ENCODE data around the gene UNC13B.

DNA sequence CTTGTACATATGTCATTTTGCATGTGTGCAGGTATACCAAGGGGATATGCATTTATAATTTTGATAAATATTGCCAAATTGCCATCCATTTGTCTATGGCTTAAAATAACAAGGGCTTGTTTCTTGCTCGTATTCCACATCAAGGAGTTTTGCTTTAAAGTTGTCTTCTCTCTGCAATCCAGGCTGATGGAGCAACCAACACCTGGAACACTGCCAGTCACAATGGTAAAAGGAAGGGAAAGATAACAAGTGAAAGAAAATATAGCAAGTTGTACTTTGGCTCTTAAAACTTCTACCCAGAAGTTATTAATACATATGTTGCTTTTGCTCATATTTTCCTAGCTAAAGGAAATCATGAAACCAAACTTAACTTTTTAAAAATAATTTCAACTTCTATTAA is 156.9 kb downstream of the UNC13B start:
- TF ChIP-seq, protein P1, sequence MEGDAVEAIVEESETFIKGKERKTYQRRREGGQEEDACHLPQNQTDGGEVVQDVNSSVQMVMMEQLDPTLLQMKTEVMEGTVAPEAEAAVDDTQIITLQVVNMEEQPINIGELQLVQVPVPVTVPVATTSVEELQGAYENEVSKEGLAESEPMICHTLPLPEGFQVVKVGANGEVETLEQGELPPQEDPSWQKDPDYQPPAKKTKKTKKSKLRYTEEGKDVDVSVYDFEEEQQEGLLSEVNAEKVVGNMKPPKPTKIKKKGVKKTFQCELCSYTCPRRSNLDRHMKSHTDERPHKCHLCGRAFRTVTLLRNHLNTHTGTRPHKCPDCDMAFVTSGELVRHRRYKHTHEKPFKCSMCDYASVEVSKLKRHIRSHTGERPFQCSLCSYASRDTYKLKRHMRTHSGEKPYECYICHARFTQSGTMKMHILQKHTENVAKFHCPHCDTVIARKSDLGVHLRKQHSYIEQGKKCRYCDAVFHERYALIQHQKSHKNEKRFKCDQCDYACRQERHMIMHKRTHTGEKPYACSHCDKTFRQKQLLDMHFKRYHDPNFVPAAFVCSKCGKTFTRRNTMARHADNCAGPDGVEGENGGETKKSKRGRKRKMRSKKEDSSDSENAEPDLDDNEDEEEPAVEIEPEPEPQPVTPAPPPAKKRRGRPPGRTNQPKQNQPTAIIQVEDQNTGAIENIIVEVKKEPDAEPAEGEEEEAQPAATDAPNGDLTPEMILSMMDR (IDR thresholded peaks at IDR 0.05; ENCODE audit: insufficient read depth, low read depth, low read length) = no peak
- TF ChIP-seq EZH2 (IDR thresholded peaks at IDR 0.05; ENCODE audit: insufficient read depth, low read length) = no peak

All from astrocyte (in vitro differentiated cells and primary cell).